Tibial nerve (tissue), 4 donors: ENCODE measurements around the gene DISC1. TPM values are rescaled to one million over a fixed set of nuclear protein-coding genes. Genes with fewer than 3 reads are reported as not detected.

Source experiments
- DNase-seq, 2 donors: peaks; one replicate each; pipeline ENCODE4 v3.0.0-alpha.2; 2019; ENCODE audit warnings: low spot score in 2 of 2
- H3K27ac ChIP-seq, 4 donors: fragments of 200-600 bp; sonication (generic) in 3 of 4; one replicate each; pipeline ENCODE4 v1.5.1; 2017 to 2019; ENCODE audit warnings: mild to moderate bottlenecking in 1 of 4
- H3K27me3 ChIP-seq, 2 donors: fragments of 200-600 bp; sonication (generic) in 1 of 2; one replicate each; pipeline versions ENCODE4 v1.5.1 to v1.6.0; 2017 to 2019
- H3K36me3 ChIP-seq, 3 donors: fragments of 200-600 bp; sonication (generic); one replicate each; pipeline ENCODE4 v1.5.1; 2018 to 2019
- H3K4me1 ChIP-seq, 4 donors: fragments of 200-600 bp; sonication (generic) in 3 of 4; one replicate each; pipeline ENCODE4 v1.5.1; 2017 to 2019
- H3K4me3 ChIP-seq, 4 donors: fragments of 200-600 bp; sonication (generic) in 3 of 4; one replicate each; pipeline ENCODE4 v1.5.1; 2017 to 2019; ENCODE audit warnings: mild to moderate bottlenecking in 1 of 4, moderate library complexity in 1 of 4
- H3K9me3 ChIP-seq, 4 donors: fragments of 200-600 bp; sonication (generic) in 3 of 4; one replicate each; pipeline ENCODE4 v1.5.1; 2017 to 2019
- EP300 ChIP-seq, 2 donors: sonication (generic); formaldehyde crosslinking; IDR thresholded peaks; one replicate each; pipeline ENCODE4 v1.6.1; 2017; ENCODE audit warnings: antibody characterized with exemption in 2 of 2, mild to moderate bottlenecking in 1 of 2
- POLR2A ChIP-seq, 2 donors: fragments of 450-650 bp; IDR thresholded peaks; one replicate each; pipeline ENCODE4 v1.6.1; 2017; ENCODE audit warnings: antibody characterized with exemption in 2 of 2, mild to moderate bottlenecking in 2 of 2, moderate library complexity in 2 of 2
- WGBS, 2 donors: methylation state at CpG; one replicate each; pipeline ENCODE4 v1.1.5; 2018; 5-methylcytosine and 5-hydroxymethylcytosine counted together
- total RNA-seq, 4 donors: library from RNA; depleted of rRNA; stranded (reverse); fragments of >200 nt; gene quantifications; one replicate each; pipeline ENCODE4 v1.1.0, GENCODE V29; 2016
- TF ChIP-seq, protein P1 (sequence below), 5 experiments: fragments of 200-600 bp in 3 of 5; fragments of 450-650 bp in 2 of 5; sonication (generic) in 3 of 5; IDR thresholded peaks; one replicate each; pipeline ENCODE4 v1.5.1; 2016 to 2019; ENCODE audit warnings: antibody characterized with exemption in 5 of 5, mild to moderate bottlenecking in 3 of 5, moderate library complexity in 2 of 5

The DISC1 gene
- total RNA-seq, 4 donors from 2014 or later: 29.9 to 39.0 (median 32.7) TPM

DNA sequence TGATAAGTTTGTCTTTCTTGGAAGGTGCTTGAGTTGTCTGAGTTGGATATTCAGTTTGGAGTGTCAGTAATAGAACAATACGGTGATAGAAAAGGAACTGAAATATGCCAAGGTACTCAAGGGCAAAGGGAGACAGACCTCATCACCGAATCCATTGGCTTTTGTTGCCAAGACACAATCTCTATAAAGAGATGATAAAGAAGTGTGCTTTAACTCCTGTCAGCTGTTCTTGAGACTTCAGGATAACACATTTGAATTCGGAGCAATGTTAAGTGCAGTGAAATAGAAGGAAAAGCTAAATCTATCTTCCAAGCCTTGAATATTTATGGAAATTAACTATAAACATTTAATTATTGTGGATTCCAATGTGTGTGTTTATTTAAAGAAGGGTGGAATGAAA, 194.7 kb downstream of the DISC1 start:
- no peak overlapping the region for H3K4me3 ChIP-seq
- 83 to 89% methylated on average over 3 of the region's 3 CpGs for WGBS, 2 donors
- H3K4me1 ChIP-seq: no peaks in the 10 kb centered on the region
- TF ChIP-seq, protein P1, sequence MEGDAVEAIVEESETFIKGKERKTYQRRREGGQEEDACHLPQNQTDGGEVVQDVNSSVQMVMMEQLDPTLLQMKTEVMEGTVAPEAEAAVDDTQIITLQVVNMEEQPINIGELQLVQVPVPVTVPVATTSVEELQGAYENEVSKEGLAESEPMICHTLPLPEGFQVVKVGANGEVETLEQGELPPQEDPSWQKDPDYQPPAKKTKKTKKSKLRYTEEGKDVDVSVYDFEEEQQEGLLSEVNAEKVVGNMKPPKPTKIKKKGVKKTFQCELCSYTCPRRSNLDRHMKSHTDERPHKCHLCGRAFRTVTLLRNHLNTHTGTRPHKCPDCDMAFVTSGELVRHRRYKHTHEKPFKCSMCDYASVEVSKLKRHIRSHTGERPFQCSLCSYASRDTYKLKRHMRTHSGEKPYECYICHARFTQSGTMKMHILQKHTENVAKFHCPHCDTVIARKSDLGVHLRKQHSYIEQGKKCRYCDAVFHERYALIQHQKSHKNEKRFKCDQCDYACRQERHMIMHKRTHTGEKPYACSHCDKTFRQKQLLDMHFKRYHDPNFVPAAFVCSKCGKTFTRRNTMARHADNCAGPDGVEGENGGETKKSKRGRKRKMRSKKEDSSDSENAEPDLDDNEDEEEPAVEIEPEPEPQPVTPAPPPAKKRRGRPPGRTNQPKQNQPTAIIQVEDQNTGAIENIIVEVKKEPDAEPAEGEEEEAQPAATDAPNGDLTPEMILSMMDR (IDR thresholded peaks at IDR 0.05): no peak
- TF ChIP-seq POLR2A (IDR thresholded peaks at IDR 0.05): no peak
- no peak for TF ChIP-seq EP300 (IDR thresholded peaks at IDR 0.05)
- peaks cover 0 to 21% (median 0%) of the 10 kb centered on the region in 3 donors for H3K36me3 ChIP-seq
- H3K27ac ChIP-seq: no peak overlapping the region
- H3K27me3 ChIP-seq: no peaks in the 10 kb centered on the region
- DNase-seq: no peak
- H3K9me3 ChIP-seq: no peaks in the 10 kb centered on the region

DNA sequence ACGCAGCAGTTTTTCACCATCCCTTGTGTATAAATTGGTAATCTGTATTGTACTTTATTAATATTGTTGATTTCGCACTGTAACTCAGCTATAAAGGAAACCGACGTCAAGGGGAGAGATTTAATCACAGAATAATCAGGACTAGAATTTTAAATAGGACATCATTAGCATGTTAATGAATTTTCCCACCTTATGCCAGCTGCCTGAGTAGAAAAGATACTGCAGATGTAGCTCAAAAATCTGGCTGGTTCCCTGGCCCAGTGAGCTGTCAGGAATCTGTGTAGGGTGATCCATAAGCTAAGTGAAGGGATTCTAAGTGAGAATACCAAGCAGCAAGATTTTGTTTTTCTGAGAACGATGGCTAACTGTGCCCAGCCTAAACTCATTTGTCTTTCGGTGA, 195.5 kb downstream of the DISC1 start:
- Histone ChIP-seq H3K36me3 (peaks cover 0 to 21% (median 0%) of the 10 kb centered on the region in 3 donors), H3K27me3 (no peaks in the 10 kb centered on the region), H3K4me3 (no peak overlapping the region), H3K4me1 (no peaks in the 10 kb centered on the region), H3K27ac (no peak overlapping the region), H3K9me3 (no peaks in the 10 kb centered on the region)
- no peak for DNase-seq
- WGBS, 2 donors: 84 to 97% methylated on average over 6 of the region's 6 CpGs
- TF ChIP-seq EP300 (IDR thresholded peaks at IDR 0.05) (no peak), POLR2A (IDR thresholded peaks at IDR 0.05) (no peak)
- TF ChIP-seq, protein P1 (IDR thresholded peaks at IDR 0.05): no peak

DNA sequence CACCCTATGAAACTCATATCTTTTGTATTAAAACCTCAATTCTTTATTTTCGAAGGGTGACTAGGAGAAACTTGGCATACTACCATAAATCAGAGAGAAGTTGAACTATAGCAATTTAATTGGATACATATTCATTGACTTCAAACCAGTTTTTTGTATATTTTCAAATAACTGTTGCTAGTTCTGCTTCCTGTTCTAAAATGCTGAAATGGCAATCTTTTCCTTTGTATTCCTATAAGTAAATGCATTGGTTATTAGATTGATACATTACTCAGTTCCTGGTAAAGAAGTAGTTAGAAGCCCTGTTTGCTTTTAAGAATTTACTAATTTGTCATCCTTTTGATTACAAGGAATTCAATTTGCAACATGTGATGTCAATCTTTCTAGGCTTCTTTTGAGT, 200.0 kb downstream of the DISC1 start:
- Histone ChIP-seq H3K27ac (no peak overlapping the region), H3K4me1 (peaks cover 0 to 13% (median 5%) of the 10 kb centered on the region in 4 donors), H3K9me3 (no peaks in the 10 kb centered on the region), H3K36me3 (peaks cover 0 to 7% (median 0%) of the 10 kb centered on the region in 3 donors), H3K27me3 (no peaks in the 10 kb centered on the region), H3K4me3 (no peak overlapping the region)
- no peak for DNase-seq
- WGBS, 2 donors: 87 to 92% methylated on average over 1 of the region's 1 CpG
- no peak for TF ChIP-seq POLR2A (IDR thresholded peaks at IDR 0.05)
- no peak for TF ChIP-seq EP300 (IDR thresholded peaks at IDR 0.05)
- TF ChIP-seq, protein P1 (IDR thresholded peaks at IDR 0.05): no peak

DNA sequence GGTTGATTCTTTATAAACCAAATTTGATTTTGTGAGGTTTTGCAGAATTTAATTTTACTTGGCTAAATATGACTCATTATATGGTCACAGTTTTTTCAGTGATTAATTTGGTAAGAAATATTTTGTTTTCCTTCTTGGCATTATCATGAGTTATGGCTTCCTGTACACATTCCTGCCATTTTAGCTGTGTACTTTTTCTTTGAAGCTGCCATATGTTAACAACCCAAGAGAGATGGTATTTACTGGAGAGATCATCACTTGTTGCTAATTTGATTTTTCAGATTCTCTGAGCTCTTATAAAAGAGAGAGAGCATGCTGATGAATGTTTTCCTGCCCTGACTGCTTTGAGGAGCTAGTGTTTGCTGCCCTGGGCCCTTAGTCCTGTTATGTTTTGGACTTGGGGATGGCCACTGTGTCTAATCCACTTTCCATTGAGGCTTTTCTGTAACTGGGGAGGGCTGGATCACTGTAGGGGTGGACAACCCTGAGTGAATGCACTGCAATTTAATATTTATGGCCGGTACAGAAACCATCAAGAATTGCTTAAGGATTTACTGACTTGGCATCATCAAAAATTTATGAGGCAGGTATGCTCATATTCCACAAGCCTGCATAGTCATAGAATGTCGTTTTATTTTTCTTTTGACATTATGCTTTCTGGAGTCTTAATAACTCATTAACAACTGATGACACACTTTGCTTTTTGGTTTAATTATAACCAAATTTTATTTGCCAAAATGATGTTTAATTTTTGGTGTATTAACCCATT, 200.9 kb downstream of the DISC1 start:
- Histone ChIP-seq H3K27ac (peak overlapping the region in 1 of 4 donors; percentile 36), H3K9me3 (no peaks in the 10 kb centered on the region), H3K36me3 (peaks cover 0 to 3% (median 0%) of the 10 kb centered on the region in 3 donors), H3K4me3 (no peak overlapping the region), H3K4me1 (peaks cover 0 to 13% (median 5%) of the 10 kb centered on the region in 4 donors), H3K27me3 (no peaks in the 10 kb centered on the region)
- TF ChIP-seq, protein P1 (IDR thresholded peaks at IDR 0.05): no peak
- TF ChIP-seq EP300 (IDR thresholded peaks at IDR 0.05) (no peak), POLR2A (IDR thresholded peaks at IDR 0.05) (no peak)
- no peak for DNase-seq
- 37 to 59% methylated on average over 2 of the region's 2 CpGs for WGBS, 2 donors

- no peaks in the 10 kb centered on the region for H3K9me3 ChIP-seq
- no peaks in the 10 kb centered on the region for H3K27me3 ChIP-seq
- peak overlapping the region in 1 of 4 donors; percentile 36 for H3K27ac ChIP-seq
- H3K4me1 ChIP-seq: peaks cover 0 to 13% (median 5%) of the 10 kb centered on the region in 4 donors
- no peak overlapping the region for H3K4me3 ChIP-seq
- TF ChIP-seq POLR2A (IDR thresholded peaks at IDR 0.05) (no peak), EP300 (IDR thresholded peaks at IDR 0.05) (no peak)
- TF ChIP-seq, protein P1 (IDR thresholded peaks at IDR 0.05): no peak
- 40 to 50% methylated on average over 5 of the region's 5 CpGs for WGBS, 2 donors
- H3K36me3 ChIP-seq: no peaks in the 10 kb centered on the region
- no peak for DNase-seq
Observed at GRCh38 chr1:231828182-231828920, 201.8 kb downstream of the DISC1 start.
